Measurements from ENCODE around the gene SPECC1L. TPM values are rescaled to one million over a fixed set of nuclear protein-coding genes. Genes with fewer than 3 reads are reported as not detected.

SPECC1L gene
- 13.4 to 16.6 TPM (median 15.1 TPM) in 5 replicates for total RNA-seq (2022; extraction: Qiagen RNA extraction; ENCODE audit: low read depth)

GRCh38 chr22:24270556-24271385 is at the start of gene SPECC1L:
SPECC1L (plus strand) TSS chr22:24270831; CDS start chr22:24302232, 31,401 bp downstream.

GRCh38 chr22:24245030-24245431 is 25.6 kb upstream of the SPECC1L start, which contains the start of gene GGT5:
GGT5 (minus strand) TSS chr22:24245082; CDS start chr22:24244725, 357 bp downstream.

GRCh38 chr22:24427500-24428164 is 157.0 kb downstream of the SPECC1L start, which contains the start of gene ADORA2A:
ADORA2A (plus strand) TSS chr22:24427599; CDS start chr22:24433405, 5,806 bp downstream.

Other genes starting within 250 kb of the SPECC1L start
- gene SUSD2, start 89.3 kb upstream of the SPECC1L start, total RNA-seq (2022; extraction: Qiagen RNA extraction; ENCODE audit: low read depth): 54.2 to 70.2 TPM (median 58.4 TPM) in 5 replicates
- 1.1 to 2.7 TPM (median 1.8 TPM) in 5 replicates for gene GGT5, start 25.7 kb upstream of the SPECC1L start, total RNA-seq (2022; extraction: Qiagen RNA extraction; ENCODE audit: low read depth)
- 0.83 to 1.3 TPM (median 0.98 TPM) in 5 replicates for gene ADORA2A, start 156.8 kb downstream of the SPECC1L start, total RNA-seq (2022; extraction: Qiagen RNA extraction; ENCODE audit: low read depth)
- not detected in 5 replicates for gene UPB1, start 224.5 kb downstream of the SPECC1L start, total RNA-seq (2022; extraction: Qiagen RNA extraction; ENCODE audit: low read depth)

All from A549 treated with DMSO at 1 μM for 4 hours (cell line).